Subcutaneous preadipocyte (primary cell): Measurements from ENCODE around the gene IFNA17. TPM values are rescaled to one million over a fixed set of nuclear protein-coding genes. Genes with fewer than 3 reads are reported as not detected.

Experiments used
- total RNA-seq: library from RNA; depleted of rRNA; stranded (reverse); fragments of >200 nt; gene quantifications from 2 replicates; pipeline ENCODE4 v1.2.3, GENCODE V29; 2012

The IFNA17 gene
- not detected in 2 replicates for total RNA-seq

DNA sequence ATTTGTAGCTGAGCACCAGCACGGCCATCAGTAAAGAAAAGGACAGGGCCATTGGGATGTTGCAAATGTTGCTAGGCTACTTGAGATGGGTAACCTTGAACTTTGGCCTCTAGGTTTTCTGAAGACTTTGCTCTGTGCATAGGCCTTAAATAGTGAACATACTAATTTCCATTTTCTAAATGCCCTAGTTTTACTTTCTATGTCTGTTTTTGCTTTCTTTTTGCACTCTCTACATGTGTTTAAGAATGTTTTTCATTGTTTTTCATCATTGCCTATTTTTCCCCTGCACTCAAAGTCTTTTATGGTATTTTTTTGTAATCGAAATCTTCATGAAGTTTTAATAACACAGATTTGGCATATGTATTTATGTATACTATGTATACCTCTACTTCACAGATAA, at the start of gene IFNA17:
IFNA17 (minus strand) TSS at position 101 of the 400 bp plus-strand sequence; CDS start at position 52, 49 bp downstream.

DNA sequence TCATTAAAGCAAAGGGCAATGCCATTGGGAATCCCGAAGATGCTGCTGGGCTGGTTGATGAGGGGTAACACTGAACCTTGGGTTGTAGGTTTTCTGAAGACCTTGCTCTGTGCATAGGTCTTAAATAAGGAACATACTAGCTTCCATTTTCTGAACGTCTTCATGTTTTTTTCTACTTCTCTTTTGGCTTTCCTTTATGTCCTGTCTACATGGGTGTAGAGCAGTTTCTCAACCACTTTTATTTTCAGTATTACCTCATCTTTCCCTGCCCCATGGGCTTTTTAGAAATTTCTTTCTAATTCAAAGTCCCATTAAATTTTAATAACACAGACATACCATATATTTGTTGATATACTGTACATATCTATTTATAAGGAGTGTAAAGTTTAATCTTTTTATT, 11.9 kb upstream of the IFNA17 start, which contains the start of gene IFNA14:
IFNA14 (minus strand) TSS at position 95 of the 400 bp plus-strand sequence; CDS start at position 25, 70 bp downstream.

DNA sequence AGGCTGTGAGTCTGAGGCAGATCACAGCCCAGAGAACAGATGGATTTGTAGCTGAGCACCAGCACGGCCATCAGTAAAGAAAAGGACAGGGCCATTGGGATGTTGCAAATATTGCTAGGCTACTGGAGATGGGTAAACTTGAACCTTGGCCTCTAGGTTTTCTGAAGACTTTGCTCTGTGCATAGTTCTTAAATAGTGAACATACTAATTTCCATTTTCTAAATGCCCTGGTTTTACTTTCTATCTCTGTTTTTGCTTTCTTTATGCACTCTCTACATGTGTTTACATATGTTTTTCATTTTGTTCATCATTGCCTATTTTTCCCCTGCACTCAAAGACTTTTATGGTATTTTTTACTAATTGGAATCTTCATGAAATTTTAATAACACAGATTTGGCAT, 10.8 kb downstream of the IFNA17 start, which contains the start of gene IFNA16:
IFNA16 (minus strand) TSS at position 101 of the 400 bp plus-strand sequence; CDS start at position 95, 6 bp downstream.

DNA sequence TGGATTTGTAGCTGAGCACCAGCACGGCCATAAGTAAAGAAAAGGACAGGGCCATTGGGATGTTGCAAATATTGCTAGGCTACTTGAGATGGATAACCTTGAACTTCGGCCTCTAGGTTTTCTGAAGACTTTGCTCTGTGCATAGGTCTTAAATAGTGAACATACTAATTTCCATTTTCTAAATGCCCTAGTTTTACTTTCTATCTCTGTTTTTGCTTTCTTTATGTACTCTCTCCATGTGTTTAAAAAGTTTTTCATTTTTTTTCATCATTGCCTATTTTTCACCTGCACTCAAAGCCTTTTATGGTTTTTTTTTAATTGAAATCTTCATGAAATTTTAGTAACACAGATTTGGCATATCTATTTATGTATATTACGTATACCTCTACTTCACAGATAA, 21.0 kb downstream of the IFNA17 start, which contains the start of gene IFNA10:
IFNA10 (minus strand) TSS at position 101 of the 400 bp plus-strand sequence; CDS start at position 55, 46 bp downstream.

DNA sequence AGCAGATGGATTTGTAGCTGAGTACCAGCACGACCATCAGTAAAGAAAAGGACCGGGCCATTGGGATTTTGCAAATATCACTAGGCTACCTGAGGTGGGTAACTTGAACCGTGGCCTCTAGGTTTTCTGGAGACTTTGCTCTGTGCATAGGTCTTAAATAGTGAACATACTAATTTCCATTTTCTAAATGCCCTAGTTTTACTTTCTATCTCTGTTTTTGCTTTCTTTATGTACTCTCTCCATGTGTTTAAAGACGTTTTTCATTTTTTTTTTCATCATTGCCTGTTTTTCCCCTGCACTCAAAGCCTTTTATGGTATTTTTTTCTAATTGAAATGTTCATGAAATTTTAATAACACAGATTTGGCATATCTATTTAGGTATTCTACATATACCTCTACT, 25.9 kb downstream of the IFNA17 start, which contains the start of gene IFNA7:
IFNA7 (minus strand) TSS at position 101 of the 400 bp plus-strand sequence; CDS start at position 61, 40 bp downstream.

DNA sequence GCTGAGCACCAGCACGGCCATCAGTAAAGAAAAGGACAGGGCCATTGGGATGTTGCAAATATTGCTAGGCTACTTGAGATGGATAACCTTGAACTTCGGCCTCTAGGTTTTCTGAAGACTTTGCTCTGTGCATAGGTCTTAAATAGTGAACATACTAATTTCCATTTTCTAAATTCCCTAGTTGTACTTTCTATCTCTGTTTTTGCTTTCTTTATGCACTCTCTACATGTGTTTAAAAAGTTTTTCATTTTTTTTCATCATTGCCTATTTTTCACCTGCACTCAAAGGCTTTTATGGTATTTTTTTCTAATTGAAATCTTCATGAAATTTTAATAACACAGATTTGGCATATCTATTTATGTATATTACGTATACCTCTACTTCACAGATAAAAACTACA, 40.5 kb downstream of the IFNA17 start, which contains the start of gene IFNA4:
IFNA4 (minus strand) TSS at position 101 of the 400 bp plus-strand sequence; CDS start at position 45, 56 bp downstream.

Other genes starting within 250 kb of the IFNA17 start
- 3.7 and 4.1 TPM in 2 replicates for gene HACD4, start 196.6 kb downstream of the IFNA17 start, total RNA-seq
- not detected in 2 replicates for gene IFNB1, start 150.3 kb downstream of the IFNA17 start, total RNA-seq
- gene IFNW1, start 86.4 kb downstream of the IFNA17 start, total RNA-seq, result not detected in 2 replicates
- gene IFNA21, start 61.6 kb downstream of the IFNA17 start, total RNA-seq, result not detected in 2 replicates
- not detected in 2 replicates for gene IFNA4, start 40.6 kb downstream of the IFNA17 start, total RNA-seq
- gene IFNA7, start 26.0 kb downstream of the IFNA17 start, total RNA-seq, result not detected in 2 replicates
- not detected in 2 replicates for gene IFNA10, start 21.1 kb downstream of the IFNA17 start, total RNA-seq
- not detected in 2 replicates for gene IFNA16, start 10.9 kb downstream of the IFNA17 start, total RNA-seq
- not detected in 2 replicates for gene IFNA14, start 11.8 kb upstream of the IFNA17 start, total RNA-seq
- not detected in 2 replicates for gene IFNA5, start 77.1 kb upstream of the IFNA17 start, total RNA-seq
- 30.1 and 39.7 TPM in 2 replicates for gene KLHL9, start 107.2 kb upstream of the IFNA17 start, total RNA-seq
- not detected in 2 replicates for gene IFNA6, start 122.7 kb upstream of the IFNA17 start, total RNA-seq
- gene IFNA13, start 139.8 kb upstream of the IFNA17 start, total RNA-seq, result not detected in 2 replicates
- gene IFNA2, start 157.2 kb upstream of the IFNA17 start, total RNA-seq, result not detected in 2 replicates
- not detected in 2 replicates for gene IFNA8, start 180.9 kb upstream of the IFNA17 start, total RNA-seq
- gene IFNA1, start 212.2 kb upstream of the IFNA17 start, total RNA-seq, result not detected in 2 replicates